SH-SY5Y (cell line): ENCODE data around the gene NACA.

Experiments used
- GATA2 ChIP-seq: IDR thresholded peaks from 2 replicates; pipeline ENCODE4 v1.6.1; 2011; ENCODE audit warnings: mild to moderate bottlenecking, low read depth, low read length
- GATA3 ChIP-seq: IDR thresholded peaks from 2 replicates; pipeline ENCODE4 v1.6.1; 2011; ENCODE audit warnings: low read depth, mild to moderate bottlenecking, low read length, moderate library complexity

DNA sequence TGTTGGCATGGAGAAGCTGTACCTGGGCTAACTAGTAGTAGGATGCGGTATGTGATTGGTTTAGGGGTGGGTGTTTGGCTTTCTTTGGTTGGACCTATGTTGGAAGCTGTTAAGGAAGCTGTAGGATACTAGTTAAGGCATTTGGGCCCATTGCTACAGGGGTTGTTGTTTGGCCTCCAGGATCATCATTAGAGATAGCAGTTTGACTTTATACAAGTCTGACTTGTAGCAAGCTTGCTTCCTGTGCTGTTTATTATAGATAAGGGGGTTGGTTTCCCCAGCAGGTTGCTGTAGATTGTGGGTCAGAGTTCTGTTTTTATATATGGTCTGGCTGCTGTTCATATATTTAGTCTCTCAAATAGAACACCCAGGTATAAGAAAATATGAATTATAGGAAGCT lies 28.5 kb upstream of the NACA start:
- TF ChIP-seq GATA3 (no peak), GATA2 (no peak)
